Vagina (tissue), 2 donors: ENCODE results near the gene CUL9. TPM values are rescaled to one million over a fixed set of nuclear protein-coding genes. Genes with fewer than 3 reads are reported as not detected.

Experiments used
- DNase-seq, 2 donors: peaks; one replicate each; pipeline ENCODE4 v3.0.0-alpha.2; 2017; ENCODE audit errors: extremely low spot score in 2 of 2
- H3K27ac ChIP-seq: fragments of 200-600 bp; sonication (generic); one replicate; pipeline ENCODE4 v1.5.1; 2019
- H3K27me3 ChIP-seq: fragments of 200-600 bp; sonication (generic); one replicate; pipeline ENCODE4 v1.5.1; 2019
- H3K36me3 ChIP-seq, 2 donors: fragments of 200-600 bp; sonication (generic); one replicate each; pipeline ENCODE4 v1.5.1; 2017 to 2019
- H3K4me1 ChIP-seq: fragments of 200-600 bp; sonication (generic); one replicate; pipeline ENCODE4 v1.5.1; 2019
- H3K4me3 ChIP-seq, 2 donors: fragments of 200-600 bp; sonication (generic); 1 replicate in 1 of 2; 2 replicates in 1 of 2; pipeline ENCODE4 v1.5.1; 2016 to 2019
- H3K9me3 ChIP-seq: fragments of 200-600 bp; sonication (generic); one replicate; pipeline ENCODE4 v1.5.1; 2019
- CTCF ChIP-seq, 3 experiments: fragments of 450-650 bp in 2 of 3; fragments of 200-600 bp in 1 of 3; sonication (generic) in 1 of 3; IDR thresholded peaks; one replicate each; pipeline ENCODE4 v1.5.1; 2017 to 2019; ENCODE audit warnings: antibody characterized with exemption in 3 of 3, mild to moderate bottlenecking in 2 of 3, moderate library complexity in 2 of 3
- POLR2A ChIP-seq, 2 donors: fragments of 450-650 bp; IDR thresholded peaks; one replicate each; pipeline ENCODE4 v1.6.1; 2017; ENCODE audit warnings: antibody characterized with exemption in 2 of 2, mild to moderate bottlenecking in 2 of 2, moderate library complexity in 2 of 2
- POLR2AphosphoS5 ChIP-seq, 2 donors: sonication (generic); formaldehyde crosslinking; IDR thresholded peaks; one replicate each; pipeline ENCODE4 v1.9.0; 2017; ENCODE audit warnings: antibody characterized with exemption in 2 of 2, mild to moderate bottlenecking in 2 of 2, low read depth in 1 of 2; ENCODE audit not compliant: insufficient read depth in 1 of 2
- intact Hi-C: fragments of 100-400 bp; cut with DNase I; formaldehyde crosslinking; loops from one replicate; pipeline ENCODE4 v1.15.1; 2023
- total RNA-seq: library from RNA; depleted of rRNA; stranded (reverse); fragments of >200 nt; gene quantifications from one replicate; pipeline ENCODE4 v1.2.3, GENCODE V29; 2016

The CUL9 gene
- total RNA-seq, 1 donor from 2014 or later = 49.1 TPM

- H3K27ac ChIP-seq = no peak overlapping the region
- H3K4me1 ChIP-seq = peaks cover 15% of the 10 kb centered on the region
- no peak overlapping the region for H3K4me3 ChIP-seq
- intact Hi-C loops = no loop called here
- no peaks in the 10 kb centered on the region for H3K36me3 ChIP-seq
- no peak for DNase-seq
- H3K9me3 ChIP-seq = no peaks in the 10 kb centered on the region
- no peaks in the 10 kb centered on the region for H3K27me3 ChIP-seq
- no peak for TF ChIP-seq POLR2A (IDR thresholded peaks at IDR 0.05)
- TF ChIP-seq CTCF (IDR thresholded peaks at IDR 0.05) = no peak
- no peak for TF ChIP-seq POLR2AphosphoS5 (IDR thresholded peaks at IDR 0.05; ENCODE audit: insufficient read depth in 1 of 2, low read depth in 1 of 2)
Observed at GRCh38 chr6:43248101-43248500, 66.1 kb downstream of the CUL9 start.

- H3K27me3 ChIP-seq = no peaks in the 10 kb centered on the region
- no peaks in the 10 kb centered on the region for H3K9me3 ChIP-seq
- DNase-seq = no peak
- no peak overlapping the region for H3K27ac ChIP-seq
- no peaks in the 10 kb centered on the region for H3K36me3 ChIP-seq
- intact Hi-C loops = no loop called here
- H3K4me1 ChIP-seq = peaks cover 15% of the 10 kb centered on the region
- H3K4me3 ChIP-seq = no peak overlapping the region
- TF ChIP-seq POLR2A (IDR thresholded peaks at IDR 0.05) (no peak), CTCF (IDR thresholded peaks at IDR 0.05) (no peak), POLR2AphosphoS5 (IDR thresholded peaks at IDR 0.05; ENCODE audit: insufficient read depth in 1 of 2, low read depth in 1 of 2) (no peak)
Observed at GRCh38 chr6:43248791-43249190, 66.8 kb downstream of the CUL9 start.

GRCh38 chr6:43250992-43251373 lies 69.0 kb downstream of the CUL9 start:
- H3K27me3 ChIP-seq = no peaks in the 10 kb centered on the region
- no peak for TF ChIP-seq POLR2AphosphoS5 (IDR thresholded peaks at IDR 0.05; ENCODE audit: insufficient read depth in 1 of 2, low read depth in 1 of 2)
- no peak for TF ChIP-seq POLR2A (IDR thresholded peaks at IDR 0.05)
- no peak for TF ChIP-seq CTCF (IDR thresholded peaks at IDR 0.05)
- no peak overlapping the region for H3K4me3 ChIP-seq
- peaks cover 15% of the 10 kb centered on the region for H3K4me1 ChIP-seq
- no peak for DNase-seq
- H3K36me3 ChIP-seq = no peaks in the 10 kb centered on the region
- no peak overlapping the region for H3K27ac ChIP-seq
- intact Hi-C loops = no loop called here
- no peaks in the 10 kb centered on the region for H3K9me3 ChIP-seq

GRCh38 chr6:43253401-43253800 lies 71.4 kb downstream of the CUL9 start:
- H3K27ac ChIP-seq = no peak overlapping the region
- intact Hi-C loops = no loop called here
- H3K36me3 ChIP-seq = no peaks in the 10 kb centered on the region
- H3K4me3 ChIP-seq = no peak overlapping the region
- H3K4me1 ChIP-seq = no peaks in the 10 kb centered on the region
- H3K9me3 ChIP-seq = no peaks in the 10 kb centered on the region
- DNase-seq = no peak
- H3K27me3 ChIP-seq = no peaks in the 10 kb centered on the region
- TF ChIP-seq POLR2A (IDR thresholded peaks at IDR 0.05) (no peak), CTCF (IDR thresholded peaks at IDR 0.05) (no peak), POLR2AphosphoS5 (IDR thresholded peaks at IDR 0.05; ENCODE audit: insufficient read depth in 1 of 2, low read depth in 1 of 2) (no peak)

- H3K27ac ChIP-seq = no peak overlapping the region
- DNase-seq = no peak
- no peak overlapping the region for H3K4me3 ChIP-seq
- TF ChIP-seq POLR2A (IDR thresholded peaks at IDR 0.05) (no peak), POLR2AphosphoS5 (IDR thresholded peaks at IDR 0.05; ENCODE audit: insufficient read depth in 1 of 2, low read depth in 1 of 2) (no peak), CTCF (IDR thresholded peaks at IDR 0.05) (no peak)
- H3K9me3 ChIP-seq = no peaks in the 10 kb centered on the region
- intact Hi-C loops = no loop called here
- no peaks in the 10 kb centered on the region for H3K27me3 ChIP-seq
- H3K4me1 ChIP-seq = no peaks in the 10 kb centered on the region
- no peaks in the 10 kb centered on the region for H3K36me3 ChIP-seq
Observed at GRCh38 chr6:43254138-43254817, 72.3 kb downstream of the CUL9 start.
